ENCODE data around the gene LXN. TPM values are rescaled to one million over a fixed set of nuclear protein-coding genes. Genes with fewer than 3 reads are reported as not detected.
A peak's percentile ranks its signal among the peaks of the same experiment; 100 is the strongest.

LXN gene
- total RNA-seq, 1 donor from 2014 or later = 18.1 TPM

DNA sequence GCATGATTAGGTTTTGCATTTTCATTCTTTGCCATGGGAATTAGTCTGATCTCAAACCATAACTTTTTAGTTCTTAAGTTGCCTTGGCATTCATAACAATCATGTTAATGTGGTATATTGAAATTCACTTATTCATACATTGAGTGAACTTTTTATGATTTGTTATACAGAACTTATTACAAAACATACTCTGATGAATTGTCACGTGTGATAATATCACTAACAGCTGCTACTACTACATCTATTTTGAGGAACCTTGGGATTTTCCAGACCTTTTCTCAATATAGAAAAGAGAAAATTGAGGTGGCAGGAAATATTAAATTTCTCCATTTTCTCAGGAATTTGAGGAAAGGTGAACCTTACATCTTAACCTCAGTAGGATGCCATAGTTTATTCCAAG is 9.2 kb downstream of the LXN start:
- TF ChIP-seq EZH2 (IDR thresholded peaks at IDR 0.05; ENCODE audit: insufficient read depth, low read length) = no peak
- TF ChIP-seq, protein P1, sequence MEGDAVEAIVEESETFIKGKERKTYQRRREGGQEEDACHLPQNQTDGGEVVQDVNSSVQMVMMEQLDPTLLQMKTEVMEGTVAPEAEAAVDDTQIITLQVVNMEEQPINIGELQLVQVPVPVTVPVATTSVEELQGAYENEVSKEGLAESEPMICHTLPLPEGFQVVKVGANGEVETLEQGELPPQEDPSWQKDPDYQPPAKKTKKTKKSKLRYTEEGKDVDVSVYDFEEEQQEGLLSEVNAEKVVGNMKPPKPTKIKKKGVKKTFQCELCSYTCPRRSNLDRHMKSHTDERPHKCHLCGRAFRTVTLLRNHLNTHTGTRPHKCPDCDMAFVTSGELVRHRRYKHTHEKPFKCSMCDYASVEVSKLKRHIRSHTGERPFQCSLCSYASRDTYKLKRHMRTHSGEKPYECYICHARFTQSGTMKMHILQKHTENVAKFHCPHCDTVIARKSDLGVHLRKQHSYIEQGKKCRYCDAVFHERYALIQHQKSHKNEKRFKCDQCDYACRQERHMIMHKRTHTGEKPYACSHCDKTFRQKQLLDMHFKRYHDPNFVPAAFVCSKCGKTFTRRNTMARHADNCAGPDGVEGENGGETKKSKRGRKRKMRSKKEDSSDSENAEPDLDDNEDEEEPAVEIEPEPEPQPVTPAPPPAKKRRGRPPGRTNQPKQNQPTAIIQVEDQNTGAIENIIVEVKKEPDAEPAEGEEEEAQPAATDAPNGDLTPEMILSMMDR (IDR thresholded peaks at IDR 0.05; ENCODE audit: insufficient read depth, low read depth, low read length) = no peak
- Mint-ChIP-seq H3K36me3 (ENCODE audit: low read depth, unreplicated experiment) (peaks cover 5% of the 10 kb centered on the region), H3K4me3 (ENCODE audit: unreplicated experiment) (no peak overlapping the region), H3K27me3 (ENCODE audit: low read depth, unreplicated experiment) (no peaks in the 10 kb centered on the region), H3K4me1 (ENCODE audit: low read depth, unreplicated experiment) (peaks cover 3% of the 10 kb centered on the region), H3K27ac (ENCODE audit: unreplicated experiment) (no peak overlapping the region), H3K9me3 (ENCODE audit: unreplicated experiment) (no peaks in the 10 kb centered on the region)
- no peak overlapping the region for H2AFZ ChIP-seq (ENCODE audit: low read depth, low read length)
- H3K36me3 ChIP-seq (ENCODE audit: insufficient read depth, low read length) = peaks cover 38% of the 10 kb centered on the region
- no peaks in the 10 kb centered on the region for H3K27me3 ChIP-seq (ENCODE audit: insufficient read depth, low read length)
- no peak overlapping the region for H3K4me2 ChIP-seq (ENCODE audit: low read length)
- FAIRE-seq (no peak), DNase-seq (ENCODE audit: low read depth) (no peak)
- H3K79me2 ChIP-seq (ENCODE audit: insufficient read depth, low read length) = no peaks in the 10 kb centered on the region
- H3K9ac ChIP-seq (ENCODE audit: low read length) = no peak overlapping the region
- H3K4me3 ChIP-seq (ENCODE audit: insufficient read depth, low read depth, low read length) = no peak overlapping the region
- H3K4me1 ChIP-seq (ENCODE audit: insufficient read depth, low read length) = peaks cover 3% of the 10 kb centered on the region
- no peak overlapping the region for H3K27ac ChIP-seq (ENCODE audit: low read depth, low read length)
- no peaks in the 10 kb centered on the region for H4K20me1 ChIP-seq (ENCODE audit: insufficient read depth, low read length)
- H3K9me3 ChIP-seq (ENCODE audit: insufficient read depth, low read depth, low read length) = no peaks in the 10 kb centered on the region

DNA sequence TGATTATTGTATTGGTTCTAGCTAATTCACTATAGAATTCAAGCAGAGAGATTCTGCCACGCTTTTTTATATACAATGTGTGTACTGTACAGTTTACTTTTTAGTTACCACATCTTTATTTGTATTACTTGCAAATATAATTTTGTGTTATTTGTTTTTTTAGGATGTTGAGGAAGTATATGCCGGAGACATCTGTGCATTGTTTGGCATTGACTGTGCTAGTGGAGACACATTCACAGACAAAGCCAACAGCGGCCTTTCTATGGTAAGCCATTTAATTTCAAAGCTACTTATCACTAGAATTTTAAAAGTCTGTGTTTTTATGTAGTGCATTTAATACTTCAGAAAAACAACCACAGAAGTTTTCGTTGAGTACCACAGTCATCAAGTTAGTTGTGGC is 11.7 kb downstream of the LXN start:
- Mint-ChIP-seq H3K4me3 (ENCODE audit: unreplicated experiment) (no peak overlapping the region), H3K4me1 (ENCODE audit: low read depth, unreplicated experiment) (peaks cover 3% of the 10 kb centered on the region), H3K27me3 (ENCODE audit: low read depth, unreplicated experiment) (no peaks in the 10 kb centered on the region), H3K27ac (ENCODE audit: unreplicated experiment) (no peak overlapping the region), H3K9me3 (ENCODE audit: unreplicated experiment) (no peaks in the 10 kb centered on the region), H3K36me3 (ENCODE audit: low read depth, unreplicated experiment) (peaks cover 3% of the 10 kb centered on the region)
- no peak overlapping the region for H3K4me2 ChIP-seq (ENCODE audit: low read length)
- peaks cover 22% of the 10 kb centered on the region for H3K36me3 ChIP-seq (ENCODE audit: insufficient read depth, low read length)
- H3K27ac ChIP-seq (ENCODE audit: low read depth, low read length) = no peak overlapping the region
- DNase-seq (ENCODE audit: low read depth) = no peak
- no peak overlapping the region for H3K4me3 ChIP-seq (ENCODE audit: insufficient read depth, low read depth, low read length)
- no peak overlapping the region for H3K9ac ChIP-seq (ENCODE audit: low read length)
- H3K9me3 ChIP-seq (ENCODE audit: insufficient read depth, low read depth, low read length) = no peaks in the 10 kb centered on the region
- H3K27me3 ChIP-seq (ENCODE audit: insufficient read depth, low read length) = no peaks in the 10 kb centered on the region
- H3K79me2 ChIP-seq (ENCODE audit: insufficient read depth, low read length) = no peaks in the 10 kb centered on the region
- no peaks in the 10 kb centered on the region for H4K20me1 ChIP-seq (ENCODE audit: insufficient read depth, low read length)
- no peak for FAIRE-seq
- TF ChIP-seq EZH2 (IDR thresholded peaks at IDR 0.05; ENCODE audit: insufficient read depth, low read length) = no peak
- TF ChIP-seq, protein P1 (IDR thresholded peaks at IDR 0.05; ENCODE audit: insufficient read depth, low read depth, low read length) = no peak
- no peak overlapping the region for H2AFZ ChIP-seq (ENCODE audit: low read depth, low read length)
- H3K4me1 ChIP-seq (ENCODE audit: insufficient read depth, low read length) = peaks cover 3% of the 10 kb centered on the region

GRCh38 chr3:158659454-158660237 is 12.8 kb downstream of the LXN start:
- Histone ChIP-seq H3K27me3 (ENCODE audit: insufficient read depth, low read length) (no peaks in the 10 kb centered on the region), H3K9me3 (ENCODE audit: insufficient read depth, low read depth, low read length) (no peaks in the 10 kb centered on the region), H3K4me2 (ENCODE audit: low read length) (no peak overlapping the region), H3K79me2 (ENCODE audit: insufficient read depth, low read length) (no peaks in the 10 kb centered on the region), H3K36me3 (ENCODE audit: insufficient read depth, low read length) (peaks cover 26% of the 10 kb centered on the region), H4K20me1 (ENCODE audit: insufficient read depth, low read length) (no peaks in the 10 kb centered on the region), H3K4me1 (ENCODE audit: insufficient read depth, low read length) (peaks cover 3% of the 10 kb centered on the region), H2AFZ (ENCODE audit: low read depth, low read length) (no peak overlapping the region), H3K4me3 (ENCODE audit: insufficient read depth, low read depth, low read length) (no peak overlapping the region), H3K27ac (ENCODE audit: low read depth, low read length) (no peak overlapping the region), H3K9ac (ENCODE audit: low read length) (no peak overlapping the region)
- peak overlapping the region; percentile 47 for H3K27ac Mint-ChIP-seq (ENCODE audit: unreplicated experiment)
- FAIRE-seq (peak; percentile 93), DNase-seq (ENCODE audit: low read depth) (peak; percentile 65)
- H3K36me3 Mint-ChIP-seq (ENCODE audit: low read depth, unreplicated experiment) = peaks cover 3% of the 10 kb centered on the region
- no peaks in the 10 kb centered on the region for H3K9me3 Mint-ChIP-seq (ENCODE audit: unreplicated experiment)
- H3K4me1 Mint-ChIP-seq (ENCODE audit: low read depth, unreplicated experiment) = peaks cover 3% of the 10 kb centered on the region
- no peak for TF ChIP-seq EZH2 (IDR thresholded peaks at IDR 0.05; ENCODE audit: insufficient read depth, low read length)
- TF ChIP-seq, protein P1 (IDR thresholded peaks at IDR 0.05; ENCODE audit: insufficient read depth, low read depth, low read length) = peak; percentile 84
- no peaks in the 10 kb centered on the region for H3K27me3 Mint-ChIP-seq (ENCODE audit: low read depth, unreplicated experiment)
- no peak overlapping the region for H3K4me3 Mint-ChIP-seq (ENCODE audit: unreplicated experiment)
